HL-60 (cell line): ENCODE results near the gene DENND1C.

ENCODE experiments used
- CTCF ChIP-seq: IDR thresholded peaks from one replicate; pipeline ENCODE4 v1.5.1; 2011; ENCODE audit warnings: low read length, control low read depth, inconsistent platforms; ENCODE audit not compliant: insufficient read depth
- SPI1 ChIP-seq: IDR thresholded peaks from 2 replicates; pipeline ENCODE4 v1.6.1; 2012; ENCODE audit warnings: low read depth, mild to moderate bottlenecking, borderline replicate concordance

- no peak for TF ChIP-seq CTCF
- TF ChIP-seq SPI1: no peak
Observed at GRCh38 chr19:6495947-6496346, 14.4 kb upstream of the DENND1C start.
